Measurements from ENCODE around the gene ATF6. TPM values are rescaled to one million over a fixed set of nuclear protein-coding genes. Genes with fewer than 3 reads are reported as not detected.

The ATF6 gene
- total and polyA plus RNA-seq, 4 donors: 10.0 to 22.5 (median 13.4) TPM

GRCh38 chr1:161973924-161974845 is 208.1 kb downstream of the ATF6 start (continued):
- no peak for TF ChIP-seq CTCF (IDR thresholded peaks at IDR 0.05; ENCODE audit: low read depth, low read length, missing input control)
- no peak for TF ChIP-seq NR2F2 (IDR thresholded peaks at IDR 0.05)
- no peak for TF ChIP-seq FOXA1 (IDR thresholded peaks at IDR 0.05)
- TF ChIP-seq, protein P1, sequence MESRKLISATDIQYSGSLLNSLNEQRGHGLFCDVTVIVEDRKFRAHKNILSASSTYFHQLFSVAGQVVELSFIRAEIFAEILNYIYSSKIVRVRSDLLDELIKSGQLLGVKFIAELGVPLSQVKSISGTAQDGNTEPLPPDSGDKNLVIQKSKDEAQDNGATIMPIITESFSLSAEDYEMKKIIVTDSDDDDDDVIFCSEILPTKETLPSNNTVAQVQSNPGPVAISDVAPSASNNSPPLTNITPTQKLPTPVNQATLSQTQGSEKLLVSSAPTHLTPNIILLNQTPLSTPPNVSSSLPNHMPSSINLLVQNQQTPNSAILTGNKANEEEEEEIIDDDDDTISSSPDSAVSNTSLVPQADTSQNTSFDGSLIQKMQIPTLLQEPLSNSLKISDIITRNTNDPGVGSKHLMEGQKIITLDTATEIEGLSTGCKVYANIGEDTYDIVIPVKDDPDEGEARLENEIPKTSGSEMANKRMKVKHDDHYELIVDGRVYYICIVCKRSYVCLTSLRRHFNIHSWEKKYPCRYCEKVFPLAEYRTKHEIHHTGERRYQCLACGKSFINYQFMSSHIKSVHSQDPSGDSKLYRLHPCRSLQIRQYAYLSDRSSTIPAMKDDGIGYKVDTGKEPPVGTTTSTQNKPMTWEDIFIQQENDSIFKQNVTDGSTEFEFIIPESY (IDR thresholded peaks at IDR 0.05): no peak
- no peak for TF ChIP-seq RAD21 (IDR thresholded peaks at IDR 0.05)

GRCh38 chr1:161978011-161978790 is 212.1 kb downstream of the ATF6 start:
- no peaks in the 10 kb centered on the region for H3K9me3 ChIP-seq (ENCODE audit: control insufficient read depth in 4 of 4, low read length in 3 of 4)
- H3K27ac ChIP-seq (ENCODE audit: low read depth in 1 of 2, low read length in 2 of 2): no peak overlapping the region
- no peaks in the 10 kb centered on the region for H3K36me3 ChIP-seq (ENCODE audit: control insufficient read depth in 4 of 4, insufficient read depth in 3 of 4, low read depth in 1 of 4, low read length in 3 of 4)
- H3K27me3 ChIP-seq (ENCODE audit: control insufficient read depth in 4 of 4, insufficient read depth in 4 of 4, low read length in 3 of 4): no peaks in the 10 kb centered on the region
- WGBS: 93% methylated on average over 31 of the region's 31 CpGs
- H3K9ac ChIP-seq (ENCODE audit: low read depth in 1 of 2, low read length in 2 of 2): no peak overlapping the region
- TF ChIP-seq FOXA2 (IDR thresholded peaks at IDR 0.05) (no peak), TAF1 (conservative IDR thresholded peaks at IDR 0.05) (no peak), MAX (IDR thresholded peaks at IDR 0.05) (no peak), CTCF (IDR thresholded peaks at IDR 0.05; ENCODE audit: low read depth, low read length, missing input control) (no peak), NR2F2 (IDR thresholded peaks at IDR 0.05) (no peak), RXRA (IDR thresholded peaks at IDR 0.05) (no peak), HNF4A (conservative IDR thresholded peaks at IDR 0.05) (no peak), YY1 (IDR thresholded peaks at IDR 0.05) (no peak), GABPA (IDR thresholded peaks at IDR 0.05 in 1 of 2, conservative IDR thresholded peaks at IDR 0.05 in 1 of 2) (no peak), ATF3 (IDR thresholded peaks at IDR 0.05) (no peak), REST (IDR thresholded peaks at IDR 0.05) (no peak), RAD21 (IDR thresholded peaks at IDR 0.05) (no peak), FOXA1 (IDR thresholded peaks at IDR 0.05) (no peak), EGR1 (IDR thresholded peaks at IDR 0.05; ENCODE audit: low read depth in 2 of 2) (no peak), SP1 (IDR thresholded peaks at IDR 0.05) (no peak)
- TF ChIP-seq, protein P1 (IDR thresholded peaks at IDR 0.05): no peak
- no peak for DNase-seq (ENCODE audit: low spot score)
- H3K4me3 ChIP-seq (ENCODE audit: low read depth in 1 of 3, low read length in 3 of 3): no peak overlapping the region
- peaks cover 0 to 4% (median 0%) of the 10 kb centered on the region in 4 donors for H3K4me1 ChIP-seq (ENCODE audit: control insufficient read depth in 4 of 4, insufficient read depth in 4 of 4, low read length in 3 of 4)

All from liver (tissue), 9 donors.